A549 (cell line): ENCODE data around the gene ALOX15B. TPM values are rescaled to one million over a fixed set of nuclear protein-coding genes. Genes with fewer than 3 reads are reported as not detected.

Experiments
- ATAC-seq, 2 experiments: fragments of 200-7000 bp in 1 of 2; fragments of >200 bp in 1 of 2; cut with Nextera tagmentation in 1 of 2; cut with Tn5 transposase in 1 of 2; 3 replicates each; pipeline versions ENCODE4 v1.8.0 to v1.9.1; 2018 to 2020; ENCODE audit warnings: mild to moderate bottlenecking in 1 of 2, moderate library complexity in 1 of 2
- CTCF ChIA-PET: fragments of 300-600 bp; sonication (Branson Sonifier 250); formaldehyde crosslinking; extraction: SDS; loops from one replicate; lab custom pipeline; 2021; ENCODE audit warnings: antibody characterized with exemption, inconsistent platforms; lab: Yijun Ruan, JAX
- POLR2A ChIA-PET: fragments of 350-600 bp; formaldehyde crosslinking; extraction: SDS; loops from one replicate; lab custom pipeline; 2021; ENCODE audit warnings: antibody characterized with exemption, inconsistent platforms; lab: Yijun Ruan, JAX
- DNase-seq, 2 experiments: peaks; one replicate each; pipeline versions ENCODE4 v3.0.0 to v3.0.0-alpha.2; 2011 to 2016; ENCODE audit warnings: low read depth in 1 of 2, low spot score in 1 of 2
- FAIRE-seq: peaks from 2 replicates; lab custom pipeline; 2011; peaks lifted over from hg19 to GRCh38; lab: Jason Lieb, UNC
- H3K27ac ChIP-seq, 2 experiments: fragments of >200 bp; sonication (Bioruptor Twin); formaldehyde crosslinking; 3 replicates each; pipeline ENCODE4 v1.5.1; 2016 to 2017
- H3K4me1 ChIP-seq: fragments of >200 bp; sonication (Bioruptor Twin); formaldehyde crosslinking; 3 replicates; pipeline ENCODE4 v1.6.1; 2016
- H3K4me2 ChIP-seq: fragments of >200 bp; sonication (Bioruptor Twin); formaldehyde crosslinking; 3 replicates; pipeline ENCODE4 v1.6.1; 2016
- H3K4me3 ChIP-seq: fragments of >200 bp; sonication (Bioruptor Twin); formaldehyde crosslinking; 3 replicates; pipeline ENCODE4 v1.5.1; 2016
- H3K9me3 ChIP-seq: fragments of >200 bp; sonication (Bioruptor Twin); formaldehyde crosslinking; 3 replicates; pipeline ENCODE4 v1.6.1; 2016
- BHLHE40 ChIP-seq: IDR thresholded peaks from 2 replicates; pipeline ENCODE4 v1.6.1; 2012; ENCODE audit warnings: low read depth, low read length, inconsistent platforms
- CEBPB ChIP-seq, 2 experiments: fragments of >200 bp in 1 of 2; sonication (Bioruptor Twin) in 1 of 2; formaldehyde crosslinking in 1 of 2; IDR thresholded peaks; 2 replicates each; pipeline ENCODE4 v1.6.1; 2012 to 2016
- EHMT2 ChIP-seq: fragments of 200-600 bp; sonication (generic); IDR thresholded peaks from 2 replicates; pipeline ENCODE4 v1.6.1; 2016; ENCODE audit warnings: antibody characterized with exemption, low read depth, mild to moderate bottlenecking, moderate library complexity
- EP300 ChIP-seq, 2 experiments: fragments of >200 bp; sonication (Bioruptor Twin); formaldehyde crosslinking; IDR thresholded peaks; 2 replicates in 1 of 2; 3 replicates in 1 of 2; pipeline ENCODE4 v1.6.1; 2016 to 2017
- HOXB5 ChIP-seq: fragments of 250-450 bp; sonication (Bioruptor Pico); IDR thresholded peaks from 2 replicates; pipeline ENCODE4 v1.5.0; 2020; ENCODE audit warnings: mild to moderate bottlenecking, moderate library complexity
- JUN ChIP-seq, 2 experiments: fragments of >200 bp; sonication (Bioruptor Twin); formaldehyde crosslinking; IDR thresholded peaks; 2 replicates in 1 of 2; 3 replicates in 1 of 2; pipeline ENCODE4 v1.6.1; 2016 to 2017
- KDM1A ChIP-seq: fragments of 200-600 bp; sonication (generic); IDR thresholded peaks from 2 replicates; pipeline ENCODE4 v1.6.1; 2016; ENCODE audit warnings: low read depth, mild to moderate bottlenecking
- KDM5A ChIP-seq: fragments of 200-600 bp; sonication (generic); IDR thresholded peaks from 2 replicates; pipeline ENCODE4 v1.6.1; 2016; ENCODE audit warnings: antibody characterized with exemption, mild to moderate bottlenecking
- MAFK ChIP-seq: fragments of 450-650 bp; IDR thresholded peaks from 2 replicates; pipeline ENCODE4 v1.6.1; 2014; ENCODE audit not compliant: partially characterized antibody
- MAZ ChIP-seq: fragments of 150-350 bp; IDR thresholded peaks from 2 replicates; pipeline ENCODE4 v1.6.1; 2014; ENCODE audit warnings: antibody characterized with exemption, low read depth, low read length, borderline replicate concordance
- NPAS2 ChIP-seq: fragments of 250-450 bp; sonication (Bioruptor Pico); IDR thresholded peaks from 2 replicates; pipeline ENCODE4 v1.8.0; 2022; ENCODE audit warnings: mild to moderate bottlenecking, moderate library complexity, borderline replicate concordance
- NR3C1 ChIP-seq: fragments of >200 bp; sonication (Bioruptor Twin); formaldehyde crosslinking; IDR thresholded peaks from 3 replicates; pipeline ENCODE4 v1.6.1; 2017
- POLR2AphosphoS2 ChIP-seq: conservative IDR thresholded peaks from 2 replicates; pipeline ENCODE4 v1.6.1; 2012; ENCODE audit warnings: low read length, improper control_type of control experiment, inconsistent platforms
- RAD21 ChIP-seq, 2 experiments: fragments of >200 bp in 1 of 2; sonication (Bioruptor Twin) in 1 of 2; formaldehyde crosslinking in 1 of 2; IDR thresholded peaks in 1 of 2; conservative IDR thresholded peaks in 1 of 2; 2 replicates in 1 of 2; 3 replicates in 1 of 2; pipeline ENCODE4 v1.6.1; 2012 to 2018; ENCODE audit warnings: inconsistent platforms in 1 of 2
- RARB ChIP-seq: fragments of 250-450 bp; sonication (Bioruptor Pico); IDR thresholded peaks from 2 replicates; pipeline ENCODE4 v1.8.0; 2021; ENCODE audit warnings: mild to moderate bottlenecking, moderate library complexity
- RFX5 ChIP-seq: fragments of 450-650 bp; IDR thresholded peaks from 2 replicates; pipeline ENCODE4 v1.7.1; 2014; ENCODE audit warnings: antibody characterized with exemption, mild to moderate bottlenecking, moderate library complexity
- SMC3 ChIP-seq: fragments of >200 bp; sonication (Bioruptor Twin); formaldehyde crosslinking; IDR thresholded peaks from 3 replicates; pipeline ENCODE4 v1.6.1; 2018; ENCODE audit warnings: inconsistent platforms
- TFCP2L1 ChIP-seq: fragments of 250-450 bp; sonication (Bioruptor Pico); IDR thresholded peaks from 2 replicates; pipeline ENCODE4 v1.5.0; 2021; ENCODE audit warnings: mild to moderate bottlenecking
- TP53 ChIP-seq: fragments of 250-450 bp; sonication (Bioruptor Pico); IDR thresholded peaks from 2 replicates; pipeline ENCODE4 v1.5.0; 2021; ENCODE audit warnings: mild to moderate bottlenecking, moderate library complexity
- ZFP36 ChIP-seq: fragments of 450-650 bp; IDR thresholded peaks from 2 replicates; pipeline ENCODE4 v1.6.1; 2014; ENCODE audit warnings: borderline replicate concordance; ENCODE audit not compliant: partially characterized antibody
- ZNF302 ChIP-seq: fragments of 250-450 bp; sonication (Bioruptor Pico); IDR thresholded peaks from 2 replicates; pipeline ENCODE4 v1.9.0; 2021; ENCODE audit warnings: inconsistent platforms, mild to moderate bottlenecking, moderate library complexity
- ZSCAN20 ChIP-seq: fragments of 250-450 bp; sonication (Bioruptor Pico); IDR thresholded peaks from 2 replicates; pipeline ENCODE4 v1.8.0; 2022; ENCODE audit warnings: mild to moderate bottlenecking, moderate library complexity
- WGBS: methylation state at CpG from one replicate; pipeline ENCODE4 v1.1.6; 2017; ENCODE audit errors: missing lambda C conversion rate; 5-methylcytosine and 5-hydroxymethylcytosine counted together
- polyA plus RNA-seq, 4 experiments: library from polyadenylated mRNA; depleted of rRNA in 3 of 4; stranded (reverse); fragments of >200 nt; fragmentation: RNase III in 1 of 4; extraction: RNeasy Plus Mini Kit Qiagen cat#74134 plus additional on column Dnase treatment in 1 of 4; gene quantifications; 2 replicates in 3 of 4; 3 replicates in 1 of 4; pipeline ENCODE4 v1.2.3, GENCODE V29; 2011 to 2017
- TF ChIP-seq, protein P1 (sequence below): fragments of 250-450 bp; sonication (Bioruptor Pico); IDR thresholded peaks from 2 replicates; pipeline ENCODE4 v1.5.0; 2021; ENCODE audit warnings: mild to moderate bottlenecking, moderate library complexity, borderline replicate concordance
- TF ChIP-seq, protein P2 (sequence below): IDR thresholded peaks from 2 replicates; pipeline ENCODE4 v1.6.1; 2012
- TF ChIP-seq, protein P3 (sequence below): fragments of >200 bp; sonication (Bioruptor Twin); formaldehyde crosslinking; IDR thresholded peaks from 3 replicates; pipeline ENCODE4 v1.6.1; 2016
- TF ChIP-seq, protein P4 (sequence below): fragments of >200 bp; sonication (Bioruptor Twin); formaldehyde crosslinking; IDR thresholded peaks from 3 replicates; pipeline ENCODE4 v1.5.1; 2016

Gene ALOX15B
- polyA plus RNA-seq, 2 of the 4 experiments (the other 2 are of a cell fraction): not detected

DNA sequence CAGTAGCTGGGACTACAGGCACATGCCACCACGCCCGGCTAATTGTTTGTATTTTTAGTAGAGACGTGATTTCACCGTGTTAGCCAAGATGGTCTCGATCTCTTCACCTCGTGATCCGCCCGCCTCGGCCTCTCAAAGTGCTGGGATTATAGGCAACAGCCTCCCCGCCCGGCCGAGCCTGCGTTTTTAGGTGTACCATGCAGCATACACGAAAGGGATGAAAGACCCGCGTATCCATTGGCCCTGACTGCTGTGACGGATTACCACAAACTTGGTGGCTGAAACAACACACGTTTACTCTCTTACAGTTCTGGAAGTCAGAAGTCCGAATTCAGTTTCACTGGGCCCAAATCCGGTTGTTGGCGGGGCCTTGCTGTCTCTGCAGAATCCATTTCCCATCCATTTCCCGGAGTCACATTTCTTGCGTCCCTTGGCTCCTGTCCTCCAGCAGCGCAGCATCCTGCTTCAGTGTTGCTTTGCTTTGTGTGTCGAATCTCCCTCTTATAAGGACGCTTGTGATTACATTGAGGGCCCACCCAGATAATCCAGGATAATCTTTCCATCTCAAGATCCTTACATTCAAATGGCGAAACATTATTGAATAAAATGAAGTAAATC lies 44.8 kb upstream of the ALOX15B start:
- Histone ChIP-seq H3K4me3 (no peak overlapping the region), H3K27ac (no peak overlapping the region), H3K4me1 (no peaks in the 10 kb centered on the region), H3K4me2 (no peak overlapping the region), H3K9me3 (no peaks in the 10 kb centered on the region)
- DNase-seq: no peak
- ChIA-PET POLR2A (no interaction called here), CTCF (interaction anchor here (1.0 to 15.0 kb wide), 7 partner anchors 11 to 250 kb away, joined by 3 to 372 read pairs (median 14); partner anchors contain the start of gene RNF227)
- TF ChIP-seq HOXB5 (CRISPR knock-in tag): no peak
- TF ChIP-seq MAZ: no peak
- TF ChIP-seq, protein P1, sequence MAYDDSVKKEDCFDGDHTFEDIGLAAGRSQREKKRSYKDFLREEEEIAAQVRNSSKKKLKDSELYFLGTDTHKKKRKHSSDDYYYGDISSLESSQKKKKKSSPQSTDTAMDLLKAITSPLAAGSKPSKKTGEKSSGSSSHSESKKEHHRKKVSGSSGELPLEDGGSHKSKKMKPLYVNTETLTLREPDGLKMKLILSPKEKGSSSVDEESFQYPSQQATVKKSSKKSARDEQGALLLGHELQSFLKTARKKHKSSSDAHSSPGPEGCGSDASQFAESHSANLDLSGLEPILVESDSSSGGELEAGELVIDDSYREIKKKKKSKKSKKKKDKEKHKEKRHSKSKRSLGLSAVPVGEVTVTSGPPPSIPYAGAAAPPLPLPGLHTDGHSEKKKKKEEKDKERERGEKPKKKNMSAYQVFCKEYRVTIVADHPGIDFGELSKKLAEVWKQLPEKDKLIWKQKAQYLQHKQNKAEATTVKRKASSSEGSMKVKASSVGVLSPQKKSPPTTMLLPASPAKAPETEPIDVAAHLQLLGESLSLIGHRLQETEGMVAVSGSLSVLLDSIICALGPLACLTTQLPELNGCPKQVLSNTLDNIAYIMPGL: no peak
- TF ChIP-seq KDM1A: no peak
- TF ChIP-seq, protein P2, sequence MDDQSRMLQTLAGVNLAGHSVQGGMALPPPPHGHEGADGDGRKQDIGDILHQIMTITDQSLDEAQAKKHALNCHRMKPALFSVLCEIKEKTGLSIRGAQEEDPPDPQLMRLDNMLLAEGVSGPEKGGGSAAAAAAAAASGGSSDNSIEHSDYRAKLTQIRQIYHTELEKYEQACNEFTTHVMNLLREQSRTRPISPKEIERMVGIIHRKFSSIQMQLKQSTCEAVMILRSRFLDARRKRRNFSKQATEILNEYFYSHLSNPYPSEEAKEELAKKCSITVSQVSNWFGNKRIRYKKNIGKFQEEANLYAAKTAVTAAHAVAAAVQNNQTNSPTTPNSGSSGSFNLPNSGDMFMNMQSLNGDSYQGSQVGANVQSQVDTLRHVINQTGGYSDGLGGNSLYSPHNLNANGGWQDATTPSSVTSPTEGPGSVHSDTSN: no peak
- TF ChIP-seq JUN (IDR thresholded peaks at IDR 0.05): no peak
- TF ChIP-seq NR3C1: no peak
- no peak for TF ChIP-seq ZFP36
- no peak for ATAC-seq
- no peak for FAIRE-seq
- WGBS: 81% methylated on average over 27 of the region's 27 CpGs

DNA sequence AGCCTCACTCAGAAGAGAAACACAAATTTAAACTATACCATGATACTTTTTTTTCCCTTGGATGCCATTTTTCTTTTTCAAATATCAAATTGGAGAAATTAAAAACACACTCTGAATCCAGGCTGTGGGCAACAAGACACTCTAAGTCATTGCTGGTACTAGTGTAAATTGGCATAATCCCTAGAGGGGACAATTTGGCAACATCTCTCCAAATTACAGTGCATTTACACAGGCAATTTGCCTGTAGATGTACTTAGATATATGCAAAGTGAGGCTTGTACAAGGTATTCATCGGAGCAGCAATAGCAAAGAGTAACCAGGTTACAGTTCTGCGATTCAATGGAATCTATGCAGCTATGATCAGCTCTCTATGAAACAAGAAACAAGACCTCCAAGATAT lies 43.1 kb upstream of the ALOX15B start:
- TF ChIP-seq TFCP2L1 (CRISPR knock-in tag) (no peak), EP300 (IDR thresholded peaks at IDR 0.05) (no peak), RFX5 (no peak), CEBPB (IDR thresholded peaks at IDR 0.05) (no peak), ZFP36 (no peak), TP53 (CRISPR knock-in tag) (no peak), POLR2AphosphoS2 (no peak), RARB (CRISPR knock-in tag) (no peak), HOXB5 (CRISPR knock-in tag) (no peak)
- TF ChIP-seq, protein P1: no peak
- Histone ChIP-seq H3K4me3 (no peak overlapping the region), H3K4me1 (no peaks in the 10 kb centered on the region), H3K27ac (no peak overlapping the region), H3K9me3 (no peaks in the 10 kb centered on the region), H3K4me2 (no peak overlapping the region)
- 94% methylated on average over 2 of the region's 2 CpGs for WGBS
- ATAC-seq (no peak), DNase-seq (no peak), FAIRE-seq (no peak)
- ChIA-PET POLR2A (no interaction called here), CTCF (interaction anchor here (1.0 to 3.9 kb wide), 6 partner anchors 11 to 80 kb away, joined by 3 to 24 read pairs (median 13); partner anchors contain the start of gene RNF227)

DNA sequence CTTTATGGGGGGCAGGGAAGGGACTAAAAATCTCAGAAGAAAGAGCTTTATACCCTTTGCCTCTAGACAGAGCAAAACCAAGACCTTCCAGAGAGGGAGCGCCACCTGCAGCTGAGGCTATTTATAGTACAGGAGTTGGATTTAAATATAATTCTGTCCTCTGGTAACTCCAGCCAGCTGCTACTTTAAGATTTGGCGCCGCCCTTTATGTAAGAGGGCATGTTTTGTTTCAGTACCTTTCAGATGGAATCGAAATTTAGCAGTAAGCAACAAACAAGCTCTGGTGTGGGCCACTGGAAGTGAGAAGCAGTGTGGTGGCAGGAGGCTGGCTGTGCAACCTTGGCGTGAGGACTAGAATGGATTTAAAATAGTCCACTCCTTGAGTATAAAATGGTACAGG lies 41.7 kb upstream of the ALOX15B start:
- POLR2A ChIA-PET: no interaction called here
- CTCF ChIA-PET: interaction anchor here (0.6 to 3.9 kb wide), 42 partner anchors 8 to 254 kb away, joined by 3 to 24 read pairs (median 4); partner anchors contain the start of genes ALOX15B, CNTROB, KDM6B and NAA38
- 24% methylated on average over 5 of the region's 5 CpGs for WGBS
- Histone ChIP-seq H3K4me2 (peak overlapping the region; percentile 44; the same call in 2 of the 3 replicates), H3K27ac (no peak overlapping the region), H3K4me1 (no peaks in the 10 kb centered on the region), H3K4me3 (no peak overlapping the region), H3K9me3 (no peaks in the 10 kb centered on the region)
- ATAC-seq (peak; percentile 94 to 95), DNase-seq (peak; percentile 67 to 68), FAIRE-seq (no peak)
- TF ChIP-seq ZNF302 (CRISPR knock-in tag) (no peak), ZSCAN20 (CRISPR knock-in tag) (no peak), BHLHE40 (no peak), MAFK (no peak), SMC3 (peak; percentile 50), TP53 (CRISPR knock-in tag) (no peak), KDM5A (no peak), NPAS2 (CRISPR knock-in tag) (no peak), RAD21 (conservative IDR thresholded peaks at IDR 0.05 in 1 of 2, IDR thresholded peaks at IDR 0.05 in 1 of 2) (peak; percentile 40 to 44; a peak in 3 of 5 replicates), EHMT2 (no peak)
- TF ChIP-seq, protein P3, sequence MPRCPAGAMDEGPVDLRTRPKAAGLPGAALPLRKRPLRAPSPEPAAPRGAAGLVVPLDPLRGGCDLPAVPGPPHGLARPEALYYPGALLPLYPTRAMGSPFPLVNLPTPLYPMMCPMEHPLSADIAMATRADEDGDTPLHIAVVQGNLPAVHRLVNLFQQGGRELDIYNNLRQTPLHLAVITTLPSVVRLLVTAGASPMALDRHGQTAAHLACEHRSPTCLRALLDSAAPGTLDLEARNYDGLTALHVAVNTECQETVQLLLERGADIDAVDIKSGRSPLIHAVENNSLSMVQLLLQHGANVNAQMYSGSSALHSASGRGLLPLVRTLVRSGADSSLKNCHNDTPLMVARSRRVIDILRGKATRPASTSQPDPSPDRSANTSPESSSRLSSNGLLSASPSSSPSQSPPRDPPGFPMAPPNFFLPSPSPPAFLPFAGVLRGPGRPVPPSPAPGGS: no peak
- TF ChIP-seq, protein P4, sequence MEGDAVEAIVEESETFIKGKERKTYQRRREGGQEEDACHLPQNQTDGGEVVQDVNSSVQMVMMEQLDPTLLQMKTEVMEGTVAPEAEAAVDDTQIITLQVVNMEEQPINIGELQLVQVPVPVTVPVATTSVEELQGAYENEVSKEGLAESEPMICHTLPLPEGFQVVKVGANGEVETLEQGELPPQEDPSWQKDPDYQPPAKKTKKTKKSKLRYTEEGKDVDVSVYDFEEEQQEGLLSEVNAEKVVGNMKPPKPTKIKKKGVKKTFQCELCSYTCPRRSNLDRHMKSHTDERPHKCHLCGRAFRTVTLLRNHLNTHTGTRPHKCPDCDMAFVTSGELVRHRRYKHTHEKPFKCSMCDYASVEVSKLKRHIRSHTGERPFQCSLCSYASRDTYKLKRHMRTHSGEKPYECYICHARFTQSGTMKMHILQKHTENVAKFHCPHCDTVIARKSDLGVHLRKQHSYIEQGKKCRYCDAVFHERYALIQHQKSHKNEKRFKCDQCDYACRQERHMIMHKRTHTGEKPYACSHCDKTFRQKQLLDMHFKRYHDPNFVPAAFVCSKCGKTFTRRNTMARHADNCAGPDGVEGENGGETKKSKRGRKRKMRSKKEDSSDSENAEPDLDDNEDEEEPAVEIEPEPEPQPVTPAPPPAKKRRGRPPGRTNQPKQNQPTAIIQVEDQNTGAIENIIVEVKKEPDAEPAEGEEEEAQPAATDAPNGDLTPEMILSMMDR: peak; percentile 70
